ENCODE data around the gene SLC6A4.

DNA sequence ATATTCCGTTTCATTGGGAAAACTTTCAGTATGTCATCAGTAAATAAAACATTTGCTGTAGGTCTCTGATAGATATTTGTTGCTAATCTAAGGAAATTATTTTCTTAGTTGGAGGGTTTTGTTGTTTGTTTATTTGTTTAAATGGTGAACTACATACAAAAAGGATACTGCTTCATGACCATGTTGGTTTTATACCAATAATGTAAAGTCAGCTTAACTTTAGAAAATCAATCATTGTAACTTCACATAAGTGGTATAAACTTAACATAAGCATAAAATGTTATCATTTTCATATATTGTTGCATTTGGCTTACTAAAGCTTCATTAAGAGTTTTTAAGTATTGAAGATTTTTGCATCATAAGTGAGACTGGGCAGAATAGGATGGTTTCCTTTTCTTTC, 60.9 kb downstream of the SLC6A4 start:
- TF ChIP-seq, protein P1, sequence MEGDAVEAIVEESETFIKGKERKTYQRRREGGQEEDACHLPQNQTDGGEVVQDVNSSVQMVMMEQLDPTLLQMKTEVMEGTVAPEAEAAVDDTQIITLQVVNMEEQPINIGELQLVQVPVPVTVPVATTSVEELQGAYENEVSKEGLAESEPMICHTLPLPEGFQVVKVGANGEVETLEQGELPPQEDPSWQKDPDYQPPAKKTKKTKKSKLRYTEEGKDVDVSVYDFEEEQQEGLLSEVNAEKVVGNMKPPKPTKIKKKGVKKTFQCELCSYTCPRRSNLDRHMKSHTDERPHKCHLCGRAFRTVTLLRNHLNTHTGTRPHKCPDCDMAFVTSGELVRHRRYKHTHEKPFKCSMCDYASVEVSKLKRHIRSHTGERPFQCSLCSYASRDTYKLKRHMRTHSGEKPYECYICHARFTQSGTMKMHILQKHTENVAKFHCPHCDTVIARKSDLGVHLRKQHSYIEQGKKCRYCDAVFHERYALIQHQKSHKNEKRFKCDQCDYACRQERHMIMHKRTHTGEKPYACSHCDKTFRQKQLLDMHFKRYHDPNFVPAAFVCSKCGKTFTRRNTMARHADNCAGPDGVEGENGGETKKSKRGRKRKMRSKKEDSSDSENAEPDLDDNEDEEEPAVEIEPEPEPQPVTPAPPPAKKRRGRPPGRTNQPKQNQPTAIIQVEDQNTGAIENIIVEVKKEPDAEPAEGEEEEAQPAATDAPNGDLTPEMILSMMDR (IDR thresholded peaks at IDR 0.05), result no peak
- TF ChIP-seq POLR2AphosphoS5 (IDR thresholded peaks at IDR 0.05), result no peak
